HG03457 (cell line): Measurements from ENCODE around the gene GCNA.
"Not testable (repeated sequence)": the region's sequence is repeated elsewhere in the genome, so short reads cannot be mapped to it uniquely, and the experiment has no call there.

Source experiments
- ATAC-seq: cut with Tn5 transposase; IDR thresholded peaks from one replicate; pipeline ENCODE4 v1.9.1; 2021; ENCODE audit warnings: moderate number of reproducible peaks; ENCODE audit not compliant: unreplicated experiment

Gene GCNA

GRCh38 chrX:71556036-71556435, 22.2 kb upstream of the GCNA start:
- no peak for ATAC-seq

GRCh38 chrX:71558920-71559319, 19.3 kb upstream of the GCNA start:
- ATAC-seq = no peak

- not testable (repeated sequence) for ATAC-seq
Observed at GRCh38 chrX:71559773-71560172, 18.5 kb upstream of the GCNA start.

GRCh38 chrX:71563921-71564320, 14.3 kb upstream of the GCNA start:
- no peak for ATAC-seq

GRCh38 chrX:71565474-71566041, 12.7 kb upstream of the GCNA start:
- no peak for ATAC-seq

GRCh38 chrX:71571390-71571789, 6.8 kb upstream of the GCNA start:
- ATAC-seq = not testable (repeated sequence)

- ATAC-seq = no peak
Observed at GRCh38 chrX:71573590-71573989, 4.6 kb upstream of the GCNA start.

- no peak for ATAC-seq
Observed at GRCh38 chrX:71577682-71578081, 555 bp upstream of the GCNA start.

- no peak for ATAC-seq
Observed at GRCh38 chrX:71579136-71579989, 1.1 kb downstream of the GCNA start.

- no peak for ATAC-seq
Observed at GRCh38 chrX:71579990-71580380, 1.7 kb downstream of the GCNA start.

GRCh38 chrX:71581210-71581609, 3.0 kb downstream of the GCNA start:
- no peak for ATAC-seq

- ATAC-seq = no peak
Observed at GRCh38 chrX:71586929-71587328, 8.7 kb downstream of the GCNA start.

- not testable (repeated sequence) for ATAC-seq
Observed at GRCh38 chrX:71593210-71593609, 15.0 kb downstream of the GCNA start.

GRCh38 chrX:71599965-71600364, 21.7 kb downstream of the GCNA start:
- ATAC-seq = no peak

- ATAC-seq = no peak
Observed at GRCh38 chrX:71603618-71604017, 25.4 kb downstream of the GCNA start.

- ATAC-seq = no peak
Observed at GRCh38 chrX:71604141-71604540, 25.9 kb downstream of the GCNA start.

GRCh38 chrX:71604796-71605568, 26.7 kb downstream of the GCNA start:
- no peak for ATAC-seq

GRCh38 chrX:71606536-71607216, 28.4 kb downstream of the GCNA start:
- no peak for ATAC-seq

- ATAC-seq = no peak
Observed at GRCh38 chrX:71607488-71607887, 29.3 kb downstream of the GCNA start.

GRCh38 chrX:71609095-71609750, 31.0 kb downstream of the GCNA start:
- no peak for ATAC-seq

GRCh38 chrX:71611736-71612135, 33.5 kb downstream of the GCNA start:
- not testable (repeated sequence) for ATAC-seq
